ENCODE results near the gene AXL.
"Not testable (repeated sequence)": the region's sequence is repeated elsewhere in the genome, so short reads cannot be mapped to it uniquely, and the experiment has no call there.

AXL gene

DNA sequence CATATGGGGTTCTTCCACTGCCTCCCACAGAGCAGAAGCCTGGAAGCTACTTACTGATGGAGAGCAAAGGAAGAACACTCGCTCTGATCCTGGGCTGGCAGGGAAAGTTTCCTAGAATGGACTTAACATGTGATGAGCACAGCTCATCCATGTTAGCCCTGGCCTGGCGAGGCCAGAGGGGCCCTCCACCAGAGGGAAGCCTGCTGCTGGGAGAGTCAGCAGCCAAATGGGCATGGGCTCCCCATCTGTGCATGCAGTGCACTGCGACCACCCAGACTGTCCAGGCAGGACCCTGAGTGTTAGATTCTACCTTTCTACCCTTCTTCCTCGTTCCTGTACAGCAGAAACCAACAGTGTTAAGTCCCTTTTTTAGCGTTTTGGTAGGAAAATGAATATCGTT is 54.1 kb downstream of the AXL start:
- no peak for DNase-seq (ENCODE audit: low read depth in 2 of 2)

DNA sequence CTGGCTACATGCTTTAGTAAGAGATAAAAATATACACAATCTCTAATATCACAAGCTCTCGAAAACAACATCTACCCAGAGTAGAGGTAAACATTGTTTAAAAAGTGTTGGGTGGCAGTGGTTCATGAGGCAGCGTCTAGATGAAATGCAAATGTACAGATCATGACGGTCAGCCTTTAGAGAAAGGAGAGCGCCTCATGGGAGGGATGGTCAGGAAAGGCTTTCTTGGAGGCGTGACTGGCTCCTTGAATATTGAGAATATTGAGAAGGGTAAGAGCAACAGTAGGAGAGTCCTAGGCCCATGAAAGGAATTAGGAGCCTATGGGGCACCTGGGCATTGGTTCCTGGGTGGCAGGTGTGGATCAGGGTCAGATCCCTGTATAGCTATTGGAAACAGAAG is 55.8 kb downstream of the AXL start:
- DNase-seq (ENCODE audit: low read depth in 2 of 2), result no peak

DNA sequence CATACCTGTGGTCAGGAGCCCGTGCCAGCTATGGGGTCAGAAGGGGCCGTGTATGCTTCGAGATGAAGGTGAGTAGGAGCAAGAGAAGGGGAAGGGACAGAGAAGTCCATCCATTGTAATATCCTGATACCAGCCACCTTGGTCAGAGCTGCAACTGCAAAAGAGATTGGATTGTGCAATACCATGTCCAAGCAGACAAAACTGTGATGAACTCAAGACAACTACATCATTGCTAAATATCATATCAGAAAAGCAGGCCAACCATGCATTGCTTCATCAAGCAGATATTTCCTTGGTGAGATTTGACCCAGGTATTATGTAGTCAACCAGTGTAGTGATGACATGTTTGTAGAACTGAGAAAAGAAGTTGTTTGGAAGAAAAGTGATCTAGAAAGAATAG is 57.2 kb downstream of the AXL start:
- no peak for DNase-seq (ENCODE audit: low read depth in 2 of 2)

DNA sequence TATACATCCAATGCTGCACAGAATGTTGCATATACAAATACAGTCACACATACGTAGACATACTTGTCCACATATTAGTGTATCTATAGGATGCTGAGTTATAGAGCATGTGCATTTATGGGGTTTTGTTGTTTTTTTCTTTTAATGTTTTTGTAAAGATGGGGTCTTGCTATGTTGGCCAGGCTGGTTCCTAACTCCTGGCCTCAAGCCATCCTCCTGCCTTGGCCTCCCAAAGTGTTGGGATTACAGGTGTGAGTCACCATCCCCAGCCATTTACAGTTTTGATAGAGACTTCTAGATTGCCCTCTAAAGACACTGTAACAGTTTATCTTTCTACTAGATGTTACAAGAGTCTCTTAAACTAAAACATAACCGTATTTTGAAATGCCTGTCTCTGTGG is 59.5 kb downstream of the AXL start:
- no peak for DNase-seq (ENCODE audit: low read depth in 2 of 2)

- DNase-seq (ENCODE audit: low read depth in 2 of 2), result no peak
These were observed 69.9 kb downstream of the AXL start for GRCh38 chr19:41288673-41289530.

DNA sequence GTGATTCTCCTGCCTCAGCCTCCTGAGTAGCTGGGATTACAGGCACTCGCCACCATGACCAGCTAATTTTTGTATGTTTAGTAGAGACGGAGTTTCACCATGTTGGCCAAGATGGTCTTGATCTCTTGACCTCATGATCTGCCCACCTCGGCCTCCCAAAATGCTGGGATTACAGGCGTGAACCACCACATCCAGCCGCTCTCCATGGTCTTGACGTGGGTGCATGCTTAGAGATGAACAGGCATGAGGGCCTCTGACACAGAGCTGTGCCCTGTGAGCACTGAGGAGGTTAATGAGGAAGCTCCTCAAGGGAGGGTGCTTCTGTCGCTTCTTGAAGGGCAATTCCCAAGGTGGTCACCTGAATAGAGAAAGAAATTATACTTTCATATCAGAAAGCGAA is 70.8 kb downstream of the AXL start:
- DNase-seq (ENCODE audit: low read depth in 2 of 2), result not testable (repeated sequence)

- no peak for DNase-seq (ENCODE audit: low read depth in 2 of 2)
These were observed 75.4 kb downstream of the AXL start for GRCh38 chr19:41294393-41294792.

DNA sequence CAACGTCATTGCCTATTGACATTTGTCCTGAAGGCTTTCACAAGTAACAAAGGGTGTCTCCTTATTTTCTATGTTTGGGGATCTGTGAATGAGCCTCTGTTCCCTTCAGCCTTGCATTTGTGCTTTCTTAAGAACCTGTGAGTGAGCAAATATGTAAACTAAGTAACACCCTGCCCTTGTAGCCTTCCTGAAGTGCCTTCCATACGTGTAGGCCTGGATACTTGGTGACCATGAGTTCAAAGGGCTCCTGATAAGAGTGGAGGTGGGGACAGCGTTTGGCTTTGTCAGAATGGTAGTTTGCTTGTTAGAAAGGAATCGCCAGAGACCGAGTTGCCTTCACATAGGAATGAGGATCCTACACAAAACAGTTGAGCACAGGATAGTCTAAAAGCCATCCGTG is 76.5 kb downstream of the AXL start:
- no peak for DNase-seq (ENCODE audit: low read depth in 2 of 2)

DNA sequence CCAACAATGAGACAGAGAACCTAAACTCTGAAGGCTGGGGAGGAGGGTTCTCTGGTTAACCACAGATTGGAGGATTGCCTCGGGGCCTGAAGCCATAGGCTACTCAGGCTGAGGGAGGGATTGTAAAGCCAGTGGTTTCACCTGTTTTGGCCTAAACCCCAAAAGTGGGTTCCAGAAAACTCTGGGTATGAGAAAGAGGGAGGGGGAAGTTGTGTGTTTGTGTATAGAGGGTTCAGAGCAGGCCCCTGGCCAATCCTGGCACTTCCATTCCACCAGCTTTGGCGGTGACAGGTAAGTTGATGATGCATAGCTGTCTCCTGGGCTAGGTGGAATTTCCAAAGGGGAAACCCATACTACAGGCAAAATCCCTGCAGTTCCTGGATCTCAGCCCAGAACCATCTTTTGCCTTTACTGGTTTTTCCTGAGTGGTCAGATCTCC is 77.4 kb downstream of the AXL start:
- no peak for DNase-seq (ENCODE audit: low read depth in 2 of 2)

- DNase-seq (ENCODE audit: low read depth in 2 of 2), result no peak
These were observed 78.8 kb downstream of the AXL start for GRCh38 chr19:41297628-41298347.

DNA sequence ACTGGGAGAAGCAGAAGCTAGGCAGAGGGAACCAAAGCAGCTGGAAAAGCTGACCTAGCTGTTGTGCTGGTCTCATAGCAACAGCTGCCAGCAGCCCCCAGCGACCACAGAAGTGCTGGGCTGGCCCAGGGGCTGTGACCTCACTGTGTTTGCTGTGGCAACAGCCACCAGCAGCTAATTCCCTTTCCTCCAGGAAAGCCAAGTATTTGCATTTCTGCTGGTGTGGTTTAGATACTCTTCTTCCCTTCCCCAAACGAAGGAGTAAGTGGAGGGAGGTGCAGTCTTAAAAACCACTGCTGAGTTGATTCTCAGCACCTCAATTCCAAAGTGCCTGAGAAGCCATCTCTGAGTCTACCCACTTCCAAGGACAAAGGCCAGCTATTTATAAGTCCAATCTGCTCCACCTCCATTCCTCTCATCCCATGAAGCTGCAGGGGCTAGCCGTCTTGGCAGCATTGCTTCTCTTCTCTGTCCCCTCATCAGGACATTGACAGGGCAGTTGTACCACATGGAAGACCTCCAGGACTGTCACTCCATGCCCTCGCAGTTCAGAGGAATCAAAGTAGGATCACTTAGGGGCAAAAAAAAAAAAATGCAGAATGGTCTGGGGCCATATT is 79.4 kb downstream of the AXL start:
- no peak for DNase-seq (ENCODE audit: low read depth in 2 of 2)

GRCh38 chr19:41299046-41299754 is 80.2 kb downstream of the AXL start:
- DNase-seq (ENCODE audit: low read depth in 2 of 2), result no peak

GRCh38 chr19:41299755-41300089 is 80.7 kb downstream of the AXL start:
- no peak for DNase-seq (ENCODE audit: low read depth in 2 of 2)

DNA sequence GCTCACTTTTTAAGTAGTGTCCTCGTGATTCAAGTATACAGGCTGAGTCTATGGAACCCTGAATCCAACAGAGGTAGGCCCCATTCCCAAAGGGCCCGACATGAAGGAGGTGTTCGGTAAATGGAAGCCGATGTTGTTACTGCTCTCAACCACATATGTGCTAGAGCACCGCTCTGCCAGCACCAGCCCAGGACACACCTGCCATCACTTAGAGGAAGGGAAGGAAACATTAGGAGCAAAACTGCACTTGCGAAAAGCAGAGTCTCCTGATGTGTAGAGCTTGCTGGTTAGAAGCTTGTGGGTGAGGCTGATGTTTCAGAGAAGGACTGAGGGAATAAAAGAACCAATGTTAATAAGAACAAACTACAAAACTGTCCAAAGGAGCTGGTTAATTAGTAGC is 81.5 kb downstream of the AXL start:
- DNase-seq (ENCODE audit: low read depth in 2 of 2), result no peak

DNA sequence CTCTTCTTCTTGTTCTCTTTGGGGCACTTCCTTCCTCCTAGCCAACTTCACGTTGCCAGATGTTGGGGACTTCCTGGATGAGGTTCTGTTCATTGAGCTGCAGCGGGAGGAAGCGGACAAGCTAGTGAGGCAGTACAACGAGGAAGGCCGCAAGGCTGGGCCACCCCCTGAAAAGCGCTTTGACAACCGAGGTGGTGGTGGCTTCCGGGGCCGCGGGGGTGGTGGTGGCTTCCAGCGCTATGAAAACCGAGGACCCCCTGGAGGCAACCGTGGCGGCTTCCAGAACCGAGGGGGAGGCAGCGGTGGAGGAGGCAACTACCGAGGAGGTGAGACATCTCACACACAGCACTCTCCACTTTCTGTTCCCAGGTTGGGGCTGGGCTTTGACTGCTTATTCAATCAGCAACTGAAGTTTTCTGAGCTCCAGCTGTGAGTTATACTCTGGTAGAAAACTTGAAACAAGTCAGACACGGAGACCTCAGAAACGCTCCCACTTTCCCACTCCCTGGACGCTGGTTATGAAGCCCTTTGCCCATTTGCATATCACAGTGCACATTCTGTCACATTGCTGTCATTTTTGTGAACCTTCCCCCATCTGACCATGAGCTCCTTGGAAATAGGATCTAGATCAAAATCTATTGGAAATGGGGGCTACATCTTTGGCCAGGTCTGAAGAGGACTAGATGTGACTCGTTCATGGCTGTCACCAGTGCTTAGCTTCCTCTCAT is 83.8 kb downstream of the AXL start:
- DNase-seq (ENCODE audit: low read depth in 2 of 2), result peak; percentile 51 to 56

GRCh38 chr19:41303954-41304353 is 84.9 kb downstream of the AXL start:
- no peak for DNase-seq (ENCODE audit: low read depth in 2 of 2)

GRCh38 chr19:41304706-41305483 is 85.9 kb downstream of the AXL start:
- no peak for DNase-seq (ENCODE audit: low read depth in 2 of 2)

DNA sequence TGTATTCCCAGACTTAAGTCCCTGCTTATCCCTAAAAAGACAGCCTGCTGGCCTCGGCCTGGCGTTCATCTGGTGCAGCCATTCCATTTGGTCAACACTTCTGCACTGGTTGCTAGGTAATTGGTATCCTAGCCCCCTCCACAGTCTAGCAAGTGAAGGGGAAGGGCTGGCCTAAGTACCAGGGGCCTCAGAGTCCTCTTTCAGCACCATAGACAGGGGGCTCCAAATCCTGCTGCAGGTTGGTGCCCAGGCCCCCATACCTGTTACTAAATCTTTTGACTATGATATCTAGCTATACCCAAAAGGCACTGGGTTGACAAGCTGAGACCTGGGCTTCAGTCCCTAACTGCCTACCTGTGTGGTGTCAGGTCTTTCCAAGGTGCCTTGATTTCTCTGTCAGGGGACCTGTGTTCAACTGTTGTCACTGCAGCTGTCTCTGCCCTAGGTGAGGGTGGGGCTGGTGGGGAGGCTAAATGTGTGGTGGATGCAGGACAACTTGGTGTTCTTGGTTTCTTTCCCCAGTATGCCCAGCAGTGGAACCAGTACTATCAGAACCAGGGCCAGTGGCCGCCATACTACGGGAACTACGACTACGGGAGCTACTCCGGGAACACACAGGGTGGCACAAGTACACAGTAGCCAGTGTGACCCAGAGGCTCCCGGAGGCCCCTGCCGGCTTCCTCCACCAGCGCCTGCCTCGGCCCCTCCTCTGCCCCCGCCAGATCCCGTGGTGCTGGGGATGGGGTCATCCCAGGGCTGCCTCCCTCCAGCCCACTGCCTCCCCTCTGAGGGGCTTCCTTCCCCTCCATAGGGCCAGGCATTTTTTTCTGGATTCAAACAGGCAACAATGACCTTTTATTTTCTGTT is 87.1 kb downstream of the AXL start:
- DNase-seq (ENCODE audit: low read depth in 2 of 2), result no peak

GRCh38 chr19:41307090-41307875 is 88.3 kb downstream of the AXL start:
- DNase-seq (ENCODE audit: low read depth in 2 of 2), result no peak

Data from activated CD4-positive, alpha-beta T cell treated with anti-CD3 and anti-CD28 coated beads for 24 hours (primary cell).